Activated CD8-positive, alpha-beta memory T cell treated with anti-CD3 and anti-CD28 coated beads for 24 hours (primary cell): ENCODE measurements around the gene ADAM19.

Source experiments
- DNase-seq: peaks from one replicate; pipeline ENCODE4 v3.0.0-alpha.2; 2020

The ADAM19 gene

GRCh38 chr5:157575381-157576020 is at the start of gene ADAM19:
ADAM19 (minus strand) TSS chr5:157575775; CDS start chr5:157575696, 79 bp downstream.
- DNase-seq: peak; percentile 75

GRCh38 chr5:157624144-157624543 is 48.6 kb upstream of the ADAM19 start:
- no peak for DNase-seq

- DNase-seq: no peak
These were observed 45.2 kb upstream of the ADAM19 start for GRCh38 chr5:157620776-157621175.

- no peak for DNase-seq
These were observed 42.7 kb upstream of the ADAM19 start for GRCh38 chr5:157618191-157618765.

- no peak for DNase-seq
These were observed 41.2 kb upstream of the ADAM19 start for GRCh38 chr5:157616785-157617184.

- DNase-seq: no peak
These were observed 38.0 kb upstream of the ADAM19 start for GRCh38 chr5:157613385-157614245.

GRCh38 chr5:157612581-157612980 is 37.0 kb upstream of the ADAM19 start:
- DNase-seq: no peak

- DNase-seq: no peak
These were observed 36.2 kb upstream of the ADAM19 start for GRCh38 chr5:157611571-157612476.

GRCh38 chr5:157610990-157611389 is 35.4 kb upstream of the ADAM19 start:
- no peak for DNase-seq

GRCh38 chr5:157608972-157609565 is 33.5 kb upstream of the ADAM19 start:
- DNase-seq: no peak

- peak; percentile 77 for DNase-seq
These were observed 32.0 kb upstream of the ADAM19 start for GRCh38 chr5:157607371-157608161.

GRCh38 chr5:157606046-157606445 is 30.5 kb upstream of the ADAM19 start:
- no peak for DNase-seq

- peak; percentile 81 for DNase-seq
These were observed 28.0 kb upstream of the ADAM19 start for GRCh38 chr5:157603333-157604190.

GRCh38 chr5:157602505-157602904 is 26.9 kb upstream of the ADAM19 start:
- DNase-seq: no peak

- DNase-seq: no peak
These were observed 24.7 kb upstream of the ADAM19 start for GRCh38 chr5:157600252-157600651.

- no peak for DNase-seq
These were observed 24.0 kb upstream of the ADAM19 start for GRCh38 chr5:157599565-157599964.

GRCh38 chr5:157598350-157598936 is 22.9 kb upstream of the ADAM19 start:
- no peak for DNase-seq

GRCh38 chr5:157597277-157597676 is 21.7 kb upstream of the ADAM19 start:
- no peak for DNase-seq

- no peak for DNase-seq
These were observed 20.9 kb upstream of the ADAM19 start for GRCh38 chr5:157596487-157596886.
